Stimulated activated CD8-positive, alpha-beta memory T cell treated with anti-CD3 and anti-CD28 coated beads, Interleukin-12 subunit alpha, Interleukin-12 subunit beta, amount 100 ng/mL, for 24 hours (primary cell): ENCODE results near the gene TBX2.

Experiments
- DNase-seq: peaks from one replicate; pipeline ENCODE4 v3.0.0-alpha.2; 2020; ENCODE audit errors: extremely low read depth

The TBX2 gene

DNA sequence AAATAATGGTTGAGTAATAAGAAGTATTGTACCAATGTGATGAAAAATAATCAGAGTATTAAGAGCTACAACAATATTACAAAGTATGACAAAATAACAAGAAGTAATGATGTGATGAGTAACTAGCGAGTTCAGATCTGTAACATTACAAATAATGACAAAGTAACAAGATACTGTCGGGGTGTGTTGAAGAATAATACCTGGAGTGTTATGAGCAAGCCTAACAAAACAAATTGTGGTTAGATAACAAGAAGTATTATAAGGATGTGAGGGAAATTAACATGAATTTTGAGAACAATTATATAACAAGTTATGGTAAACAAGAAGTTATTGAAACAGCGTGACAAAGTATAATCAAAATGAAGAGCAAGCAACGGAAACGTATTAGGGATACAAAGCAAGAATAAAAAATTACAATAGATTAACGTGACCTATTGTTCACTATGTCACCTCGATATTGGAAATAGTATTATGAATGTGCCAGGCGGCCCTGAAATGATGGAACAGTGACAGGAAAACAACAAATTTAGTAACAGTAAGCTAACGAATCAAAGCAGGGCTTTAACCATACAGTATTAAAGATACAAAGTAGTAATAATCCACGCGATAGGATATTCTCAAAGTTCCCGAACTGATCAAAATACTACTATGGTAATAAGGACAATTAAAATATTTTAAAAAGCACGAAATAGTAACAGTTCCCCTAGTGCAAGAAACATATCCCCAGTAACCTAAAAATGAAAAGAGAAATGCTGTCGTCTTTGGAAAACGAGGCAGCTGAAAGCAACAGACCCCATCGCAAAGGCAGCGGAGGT is 54.1 kb downstream of the TBX2 start:
- DNase-seq = no peak

DNA sequence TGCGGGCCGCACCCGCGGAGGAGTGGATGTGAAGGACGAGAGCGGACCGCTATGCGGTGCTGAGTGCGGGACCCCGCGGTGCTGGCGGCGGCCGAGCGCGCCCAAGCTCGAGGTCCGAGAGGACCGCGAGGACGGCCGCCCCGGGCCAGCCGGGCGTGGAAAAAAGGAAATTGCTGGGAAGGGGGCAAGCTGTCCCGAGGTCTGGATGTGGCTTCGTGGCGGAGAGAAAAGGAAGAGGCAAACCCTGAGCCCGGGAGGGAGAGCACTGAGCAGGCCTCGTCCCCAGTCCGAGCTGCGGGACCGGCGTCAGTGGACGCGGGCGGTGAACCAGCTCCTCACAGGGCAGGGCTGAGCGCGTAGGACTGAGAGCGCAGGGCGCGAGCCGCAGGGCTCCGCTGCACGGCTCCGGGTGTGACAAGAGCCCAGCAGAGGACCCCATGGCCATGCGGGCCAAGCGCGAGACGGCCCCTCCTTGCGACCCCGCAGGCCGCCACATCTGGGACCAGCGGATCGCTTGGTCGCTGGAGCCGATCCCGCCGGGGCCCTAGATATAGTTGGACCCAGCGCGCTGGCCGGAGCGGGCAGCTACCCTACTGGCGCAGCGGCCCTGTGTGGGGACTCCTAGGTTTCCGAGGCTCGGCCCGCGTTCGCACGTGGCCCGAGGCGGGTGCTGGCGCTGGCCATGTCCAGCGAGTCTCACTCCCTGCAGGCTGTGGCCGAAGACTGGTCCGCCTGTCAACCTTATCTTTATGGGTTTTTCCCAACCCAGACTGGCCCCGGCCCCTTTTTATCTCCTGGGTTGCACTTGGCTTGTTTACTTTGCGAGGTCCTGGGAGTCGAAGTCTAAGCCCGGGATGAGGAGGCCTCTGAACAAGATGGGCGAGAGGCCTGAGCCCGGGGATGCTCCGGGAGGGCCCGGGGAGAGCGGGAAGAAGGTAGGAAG is 55.0 kb downstream of the TBX2 start:
- no peak for DNase-seq

DNA sequence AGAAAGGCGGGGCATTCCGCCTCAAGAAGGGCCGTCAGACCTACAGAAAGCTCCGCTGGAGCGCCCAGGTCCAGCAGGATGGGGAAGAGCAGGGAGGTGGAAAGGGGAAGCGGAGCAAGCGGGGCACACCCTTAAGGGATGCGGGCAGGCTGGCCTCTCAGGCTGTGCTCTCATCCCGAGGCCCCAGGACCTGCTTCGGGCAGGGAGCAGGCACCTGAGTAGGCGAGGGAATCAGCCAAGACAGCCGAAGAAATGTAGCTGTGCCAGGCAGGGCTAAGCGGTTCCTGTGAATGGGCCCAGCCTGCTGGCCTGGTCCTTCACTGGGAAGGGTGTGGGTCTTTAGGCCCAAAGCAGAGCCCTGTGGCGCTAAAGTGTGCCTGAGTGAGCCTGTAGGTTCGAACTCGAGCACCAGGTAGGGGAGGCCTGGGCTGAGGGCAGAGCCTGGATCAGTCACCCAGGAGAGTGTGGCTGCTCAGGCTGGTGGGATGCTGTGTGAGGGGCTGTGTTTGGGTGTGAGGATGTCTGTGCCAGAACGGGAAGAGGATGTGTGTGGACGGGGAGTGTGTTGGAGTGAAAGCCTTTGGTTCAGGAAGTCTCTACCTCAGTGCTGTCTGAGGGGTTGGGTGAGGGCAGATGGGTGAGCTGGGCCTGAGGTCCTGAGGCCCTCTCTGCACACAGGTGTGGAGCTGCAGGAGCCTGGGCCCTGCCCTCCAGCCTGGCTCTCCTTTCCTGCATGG is 55.8 kb downstream of the TBX2 start:
- no peak for DNase-seq

DNA sequence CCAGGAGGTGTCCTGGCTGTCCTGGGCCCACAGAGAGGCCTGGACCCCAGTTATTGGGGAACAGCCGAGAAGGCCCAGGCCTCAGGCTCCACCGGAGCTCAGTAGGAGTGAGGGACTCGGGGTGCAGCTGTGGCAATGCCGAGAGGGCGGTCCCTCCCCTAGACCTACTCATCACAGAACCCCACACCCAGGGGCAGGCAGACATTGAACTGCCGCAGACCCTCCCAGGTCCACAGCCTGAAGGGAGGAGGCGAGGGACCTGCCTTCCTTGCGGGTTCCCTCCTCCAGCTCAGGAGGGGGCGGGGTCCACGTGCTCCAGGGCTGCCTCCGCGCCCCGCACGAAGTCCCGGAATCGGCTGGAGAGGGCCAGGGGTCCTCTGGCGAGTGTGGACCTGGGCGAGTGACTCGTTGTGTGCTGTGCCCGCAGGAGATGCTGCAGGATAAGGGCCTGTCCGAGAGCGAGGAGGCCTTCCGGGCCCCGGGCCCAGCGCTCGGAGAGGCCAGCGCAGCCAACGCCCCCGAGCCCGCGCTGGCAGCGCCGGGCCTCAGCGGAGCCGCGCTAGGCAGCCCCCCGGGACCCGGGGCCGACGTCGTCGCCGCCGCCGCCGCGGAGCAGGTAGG is 56.5 kb downstream of the TBX2 start:
- DNase-seq = no peak

DNA sequence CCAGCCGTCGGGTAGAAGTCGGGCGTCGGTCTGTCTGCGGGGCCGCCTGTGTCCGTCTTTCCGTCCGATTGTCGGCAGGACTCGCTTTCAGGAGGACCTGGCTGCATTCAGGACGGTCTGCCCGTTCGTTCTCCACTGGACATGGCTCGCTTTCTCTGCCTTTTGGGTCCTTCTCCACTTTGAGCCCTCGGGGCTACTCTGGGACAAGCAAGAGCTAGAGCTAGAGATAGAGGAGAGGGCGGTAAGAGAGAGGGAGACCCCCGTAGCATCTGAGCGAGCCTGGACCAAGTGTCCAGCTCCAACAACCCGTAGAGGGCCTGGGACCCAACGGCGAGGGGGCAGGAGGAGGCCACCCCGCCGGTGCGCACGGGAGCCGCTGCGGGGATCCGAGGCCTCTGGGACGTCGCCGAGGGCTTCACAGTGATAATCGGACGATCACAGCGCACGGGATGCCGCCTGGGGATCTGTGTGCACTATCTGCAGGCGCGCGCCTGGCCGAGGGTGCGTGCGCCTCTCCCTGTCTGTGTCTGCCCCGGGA is 57.1 kb downstream of the TBX2 start:
- DNase-seq = no peak

DNA sequence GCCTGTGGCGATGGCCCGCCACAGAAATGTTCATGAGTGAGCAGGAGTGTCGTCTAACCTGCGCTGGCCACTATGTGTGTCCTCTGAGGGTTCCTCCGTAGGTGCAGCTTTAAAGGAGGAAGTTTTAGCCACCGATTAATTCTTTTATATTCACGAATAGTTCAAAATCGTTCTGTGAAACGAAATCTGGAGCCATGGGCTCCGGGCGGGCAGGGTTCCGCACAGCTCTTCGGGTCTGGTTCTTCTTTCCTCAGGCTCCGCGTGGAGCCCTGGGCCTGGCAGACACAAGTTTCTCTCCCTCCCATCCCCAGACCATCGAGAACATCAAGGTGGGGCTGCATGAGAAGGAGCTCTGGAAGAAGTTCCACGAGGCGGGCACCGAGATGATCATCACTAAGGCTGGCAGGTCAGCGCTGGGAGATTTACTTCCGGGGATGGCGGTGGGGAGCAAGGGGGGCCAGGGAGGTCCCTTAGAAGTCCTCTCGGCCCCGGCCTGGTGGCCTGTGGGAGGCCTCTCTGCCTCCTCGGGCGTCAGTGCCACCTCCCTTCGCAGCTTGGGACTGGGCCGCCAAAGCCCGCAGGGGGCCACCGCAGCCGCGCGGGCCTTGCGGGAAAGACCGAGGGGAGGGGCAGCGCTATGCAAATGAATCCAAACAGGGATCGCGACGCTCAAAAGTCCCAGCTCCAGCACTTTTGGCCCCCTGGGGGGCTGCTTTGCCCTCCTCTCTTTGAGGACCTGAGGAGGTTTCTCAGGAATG is 57.8 kb downstream of the TBX2 start:
- DNase-seq = no peak

DNA sequence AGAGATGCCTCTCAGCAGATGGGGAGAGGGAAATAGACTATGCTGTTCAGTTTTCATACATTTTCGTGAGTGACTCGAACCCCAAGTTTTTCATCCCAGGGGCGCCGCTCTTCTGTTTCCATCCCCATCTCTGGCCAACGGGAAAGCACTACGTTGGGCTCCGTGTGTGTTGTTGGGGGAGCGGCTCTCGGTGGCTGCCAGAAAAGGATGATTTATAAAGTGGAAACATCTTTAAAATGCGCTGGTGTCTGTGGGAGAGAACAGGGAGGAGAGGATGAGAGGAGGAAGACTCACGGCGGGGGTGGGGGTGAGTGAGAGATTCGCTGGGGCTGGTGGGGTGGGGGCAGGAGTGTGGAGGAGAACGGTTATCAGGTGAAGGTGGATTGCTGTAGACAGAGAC is 58.4 kb downstream of the TBX2 start:
- no peak for DNase-seq

DNA sequence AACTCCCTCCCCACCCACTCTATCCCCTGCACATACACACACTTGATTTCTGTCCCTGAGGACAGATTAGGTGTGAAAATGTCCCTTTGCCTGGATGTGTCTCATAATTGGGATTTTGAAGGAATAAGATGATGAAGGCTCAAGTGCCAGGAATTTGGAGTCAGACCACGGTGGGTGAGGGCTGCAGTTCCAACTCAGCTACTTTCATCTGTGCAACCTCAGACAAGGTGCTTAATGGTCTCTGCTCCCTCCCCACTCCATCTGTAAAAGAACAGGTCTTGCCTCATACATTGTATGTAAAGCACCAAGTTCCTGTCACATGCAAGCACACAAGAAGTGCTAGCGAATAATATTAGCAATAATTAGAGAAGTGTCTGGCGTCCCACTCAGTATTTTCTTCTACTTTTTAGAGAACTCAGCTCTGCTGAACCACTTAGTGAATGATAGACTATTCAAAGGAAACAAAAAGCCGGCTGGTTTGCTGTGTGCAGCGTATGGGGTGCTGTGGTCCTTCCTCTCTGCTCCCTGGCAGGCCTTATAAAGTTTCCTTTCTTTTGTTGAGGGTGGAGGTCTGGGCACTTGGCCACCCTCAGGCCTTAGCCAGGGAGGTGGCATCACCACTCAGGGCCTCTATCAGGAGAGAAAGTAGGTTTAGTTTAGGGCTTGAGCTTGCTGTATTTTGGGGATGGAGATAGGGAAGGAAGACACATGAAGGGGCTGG is 58.9 kb downstream of the TBX2 start:
- DNase-seq = no peak
